PC-9 (cell line): ENCODE measurements around the gene ZNF219. TPM values are rescaled to one million over a fixed set of nuclear protein-coding genes. Genes with fewer than 3 reads are reported as not detected.

Experiments used
- BruUV-seq: library from RNA; stranded (reverse); fragments of 400-500 nt; replicated peaks from 2 replicates; lab custom pipeline; 2021; lab: Mats Ljungman, UMichigan
- CTCF ChIA-PET: fragments of 300-600 bp; sonication (Branson Sonifier 250); formaldehyde crosslinking; loops from one replicate; lab custom pipeline; 2022; ENCODE audit warnings: antibody characterized with exemption; lab: Charles Lee
- POLR2A ChIA-PET: fragments of 300-600 bp; sonication (Branson Sonifier 250); formaldehyde crosslinking; loops from one replicate; lab custom pipeline; 2022; ENCODE audit warnings: antibody characterized with exemption; ENCODE audit not compliant: unreplicated experiment; lab: Charles Lee
- DNase-seq, 2 experiments: peaks; one replicate each; pipeline versions ENCODE4 v3.0.0 to v3.0.0-alpha.2; 2015 to 2022; ENCODE audit warnings: mixed read lengths in 1 of 2
- H2AFZ ChIP-seq: fragments of 200-600 bp; sonication (generic); 2 replicates; pipeline ENCODE4 v1.8.1; 2017; ENCODE audit warnings: antibody characterized with exemption
- H3F3A ChIP-seq: fragments of 200-600 bp; sonication (generic); 2 replicates; pipeline ENCODE4 v1.8.1; 2017; ENCODE audit warnings: antibody characterized with exemption, mild to moderate bottlenecking, low read depth; ENCODE audit not compliant: insufficient read depth
- H3K27ac ChIP-seq: fragments of 200-600 bp; sonication (generic); 2 replicates; pipeline ENCODE4 v1.6.1; 2016; ENCODE audit warnings: mixed run types
- H3K27me3 ChIP-seq: fragments of 200-600 bp; sonication (generic); 2 replicates; pipeline ENCODE4 v1.6.1; 2016; ENCODE audit warnings: low read depth, mixed run types; ENCODE audit not compliant: insufficient read depth
- H3K36me3 ChIP-seq: fragments of 200-600 bp; sonication (generic); 2 replicates; pipeline ENCODE4 v1.6.1; 2016; ENCODE audit warnings: low read depth, mixed run types
- H3K4me1 ChIP-seq: fragments of 200-600 bp; sonication (generic); replicated peaks from 2 replicates; pipeline ENCODE4 v1.6.1; 2016; ENCODE audit warnings: mixed run types; ENCODE audit not compliant: insufficient read depth
- H3K4me2 ChIP-seq: fragments of 200-600 bp; sonication (generic); 2 replicates; pipeline ENCODE4 v1.6.1; 2017; ENCODE audit warnings: mixed run types
- H3K4me3 ChIP-seq: fragments of 200-600 bp; sonication (generic); 2 replicates; pipeline ENCODE4 v1.6.1; 2016; ENCODE audit warnings: mixed run types
- H3K79me2 ChIP-seq: fragments of 200-600 bp; sonication (generic); 2 replicates; pipeline ENCODE4 v1.6.1; 2017; ENCODE audit warnings: low read depth, mixed run types
- H3K9me2 ChIP-seq: fragments of 200-600 bp; sonication (generic); 2 replicates; pipeline ENCODE4 v1.8.1; 2017; ENCODE audit warnings: mild to moderate bottlenecking; ENCODE audit not compliant: insufficient read depth
- H3K9me3 ChIP-seq: fragments of 200-600 bp; sonication (generic); 2 replicates; pipeline ENCODE4 v1.8.1; 2016; ENCODE audit warnings: low read depth; ENCODE audit not compliant: insufficient read depth
- H4K20me1 ChIP-seq: fragments of 200-600 bp; sonication (generic); 2 replicates; pipeline ENCODE4 v1.8.1; 2017; ENCODE audit not compliant: insufficient read depth
- EZH2 ChIP-seq: fragments of 200-600 bp; sonication (generic); IDR thresholded peaks from 2 replicates; pipeline ENCODE4 v1.8.0; 2017; ENCODE audit warnings: antibody characterized with exemption, low read depth
- intact Hi-C: fragments of 100-400 bp; cut with micrococcal nuclease; formaldehyde crosslinking; loops from one replicate; pipeline ENCODE4 v1.10.0; 2022; ENCODE audit not compliant: unreplicated experiment
- total RNA-seq: library from RNA; stranded (reverse); gene quantifications from 2 replicates; pipeline ENCODE4 v1.2.3, GENCODE V29; 2021
- TF ChIP-seq, protein P1 (sequence below): fragments of 200-600 bp; sonication (generic); conservative IDR thresholded peaks from 2 replicates; pipeline ENCODE4 v1.6.1; 2017; ENCODE audit warnings: mixed run types, antibody characterized with exemption, mild to moderate bottlenecking, moderate library complexity

ZNF219 gene
- total RNA-seq, 1 experiment from 2014 or later: 25.3 TPM

DNA sequence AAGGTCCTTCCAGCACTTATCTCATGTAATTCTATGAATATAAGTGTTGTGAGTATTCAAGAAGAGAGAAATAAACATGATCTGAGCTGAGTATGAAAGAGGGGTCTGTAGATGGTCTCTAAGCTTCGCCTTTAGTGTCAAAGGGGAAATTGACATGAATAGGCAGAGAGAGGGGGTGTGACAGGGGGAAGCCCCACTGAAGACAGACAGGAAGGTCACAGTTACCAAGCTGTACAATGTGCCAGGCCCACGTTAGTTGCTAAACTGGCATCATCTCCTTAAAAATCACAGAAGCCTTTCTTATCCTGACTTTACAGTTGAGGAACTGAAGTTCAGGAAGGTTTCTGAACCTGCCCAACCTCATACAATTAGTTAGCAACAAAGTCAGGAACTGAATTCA is 20.8 kb downstream of the ZNF219 start:
- no peak for TF ChIP-seq EZH2
- TF ChIP-seq, protein P1, sequence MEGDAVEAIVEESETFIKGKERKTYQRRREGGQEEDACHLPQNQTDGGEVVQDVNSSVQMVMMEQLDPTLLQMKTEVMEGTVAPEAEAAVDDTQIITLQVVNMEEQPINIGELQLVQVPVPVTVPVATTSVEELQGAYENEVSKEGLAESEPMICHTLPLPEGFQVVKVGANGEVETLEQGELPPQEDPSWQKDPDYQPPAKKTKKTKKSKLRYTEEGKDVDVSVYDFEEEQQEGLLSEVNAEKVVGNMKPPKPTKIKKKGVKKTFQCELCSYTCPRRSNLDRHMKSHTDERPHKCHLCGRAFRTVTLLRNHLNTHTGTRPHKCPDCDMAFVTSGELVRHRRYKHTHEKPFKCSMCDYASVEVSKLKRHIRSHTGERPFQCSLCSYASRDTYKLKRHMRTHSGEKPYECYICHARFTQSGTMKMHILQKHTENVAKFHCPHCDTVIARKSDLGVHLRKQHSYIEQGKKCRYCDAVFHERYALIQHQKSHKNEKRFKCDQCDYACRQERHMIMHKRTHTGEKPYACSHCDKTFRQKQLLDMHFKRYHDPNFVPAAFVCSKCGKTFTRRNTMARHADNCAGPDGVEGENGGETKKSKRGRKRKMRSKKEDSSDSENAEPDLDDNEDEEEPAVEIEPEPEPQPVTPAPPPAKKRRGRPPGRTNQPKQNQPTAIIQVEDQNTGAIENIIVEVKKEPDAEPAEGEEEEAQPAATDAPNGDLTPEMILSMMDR: no peak
- H3K36me3 ChIP-seq: no peaks in the 10 kb centered on the region
- no peak overlapping the region for H2AFZ ChIP-seq
- H3F3A ChIP-seq: no peaks in the 10 kb centered on the region
- no TSS peak for BruUV-seq
- DNase-seq: no peak
- H3K9me2 ChIP-seq: no peaks in the 10 kb centered on the region
- intact Hi-C loops: no loop called here
- ChIA-PET POLR2A (no interaction called here), CTCF (no interaction called here)
- H4K20me1 ChIP-seq: no peaks in the 10 kb centered on the region
- no peak overlapping the region for H3K4me3 ChIP-seq
- no peaks in the 10 kb centered on the region for H3K4me1 ChIP-seq
- no peaks in the 10 kb centered on the region for H3K79me2 ChIP-seq
- no peak overlapping the region for H3K4me2 ChIP-seq
- no peak overlapping the region for H3K27ac ChIP-seq
- H3K27me3 ChIP-seq: no peaks in the 10 kb centered on the region
- H3K9me3 ChIP-seq: no peaks in the 10 kb centered on the region

DNA sequence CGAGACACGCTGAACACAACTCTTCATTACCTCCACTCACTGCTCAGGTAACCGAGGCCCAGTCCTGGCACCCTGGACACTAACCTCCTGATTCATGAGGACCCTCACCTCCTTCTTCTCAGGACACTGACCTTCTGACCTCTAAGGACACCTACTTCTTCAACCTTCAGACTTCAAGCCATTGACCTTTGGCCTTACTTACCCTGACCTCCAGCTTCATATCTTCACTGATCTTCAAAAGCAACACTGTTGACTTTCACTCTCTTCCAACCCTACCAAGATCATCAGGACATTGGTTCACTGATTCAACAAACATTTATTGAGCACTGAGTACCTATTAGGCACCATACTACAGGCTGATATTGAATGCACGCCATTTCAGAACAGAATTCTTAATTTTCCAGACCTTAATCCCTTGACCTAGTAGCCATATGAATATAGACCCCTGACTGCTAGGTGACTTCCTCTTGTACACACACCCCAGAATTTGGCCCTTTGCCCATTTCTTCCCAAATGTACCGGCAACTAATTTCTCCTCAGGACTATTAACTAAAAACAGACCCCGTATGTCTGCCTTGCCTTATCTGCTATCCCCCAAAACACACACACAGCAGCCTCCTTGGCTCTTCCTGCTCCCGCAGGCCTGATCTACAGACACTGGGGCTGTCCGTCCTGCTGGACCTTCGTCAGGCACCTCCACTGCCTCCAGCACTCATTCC is 22.6 kb downstream of the ZNF219 start:
- intact Hi-C loops: no loop called here
- no peaks in the 10 kb centered on the region for H3K9me2 ChIP-seq
- H4K20me1 ChIP-seq: no peaks in the 10 kb centered on the region
- DNase-seq: no peak
- H2AFZ ChIP-seq: no peak overlapping the region
- TF ChIP-seq, protein P1: no peak
- no peak for TF ChIP-seq EZH2
- no peaks in the 10 kb centered on the region for H3K79me2 ChIP-seq
- no peaks in the 10 kb centered on the region for H3F3A ChIP-seq
- no peak overlapping the region for H3K4me3 ChIP-seq
- no peak overlapping the region for H3K4me2 ChIP-seq
- no peaks in the 10 kb centered on the region for H3K9me3 ChIP-seq
- no peaks in the 10 kb centered on the region for H3K36me3 ChIP-seq
- no peaks in the 10 kb centered on the region for H3K4me1 ChIP-seq
- ChIA-PET CTCF (no interaction called here), POLR2A (no interaction called here)
- H3K27me3 ChIP-seq: no peaks in the 10 kb centered on the region
- BruUV-seq: no TSS peak
- H3K27ac ChIP-seq: no peak overlapping the region

DNA sequence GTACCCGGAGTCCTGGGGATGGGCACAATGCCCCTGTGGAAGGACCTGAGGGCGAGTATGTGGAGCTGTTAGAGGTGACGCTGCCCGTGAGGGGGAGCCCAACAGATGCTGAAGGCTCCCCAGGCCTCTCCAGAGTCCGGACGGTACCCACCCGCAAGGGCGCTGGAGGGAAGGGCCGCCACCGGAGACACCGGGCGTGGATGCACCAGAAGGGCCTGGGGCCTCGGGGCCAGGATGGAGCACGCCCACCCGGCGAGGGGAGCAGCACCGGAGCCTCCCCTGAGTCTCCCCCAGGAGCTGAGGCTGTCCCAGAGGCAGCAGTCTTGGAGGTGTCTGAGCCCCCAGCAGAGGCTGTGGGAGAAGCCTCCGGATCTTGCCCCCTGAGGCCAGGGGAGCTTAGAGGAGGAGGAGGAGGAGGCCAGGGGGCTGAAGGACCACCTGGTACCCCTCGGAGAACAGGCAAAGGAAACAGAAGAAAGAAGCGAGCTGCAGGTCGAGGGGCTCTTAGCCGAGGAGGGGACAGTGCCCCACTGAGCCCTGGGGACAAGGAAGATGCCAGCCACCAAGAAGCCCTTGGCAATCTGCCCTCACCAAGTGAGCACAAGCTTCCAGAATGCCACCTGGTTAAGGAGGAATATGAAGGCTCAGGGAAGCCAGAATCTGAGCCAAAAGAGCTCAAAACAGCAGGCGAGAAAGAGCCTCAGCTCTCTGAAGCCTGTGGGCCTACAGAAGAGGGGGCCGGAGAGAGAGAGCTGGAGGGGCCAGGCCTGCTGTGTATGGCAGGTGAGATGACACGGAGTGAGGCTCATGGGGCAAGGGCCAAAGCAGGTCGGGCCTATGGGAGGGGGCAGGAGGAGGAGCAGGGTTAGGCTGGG is 23.8 kb downstream of the ZNF219 start:
- TF ChIP-seq EZH2: no peak
- TF ChIP-seq, protein P1: no peak
- H3K4me3 ChIP-seq: no peak overlapping the region
- H3K9me3 ChIP-seq: no peaks in the 10 kb centered on the region
- DNase-seq: no peak
- no peaks in the 10 kb centered on the region for H3K36me3 ChIP-seq
- H3K27me3 ChIP-seq: no peaks in the 10 kb centered on the region; the same call in 1 of the 2 replicates
- intact Hi-C loops: no loop called here
- no peaks in the 10 kb centered on the region for H3F3A ChIP-seq
- no peak overlapping the region for H3K4me2 ChIP-seq
- H4K20me1 ChIP-seq: no peaks in the 10 kb centered on the region
- BruUV-seq: no TSS peak
- H3K4me1 ChIP-seq: no peaks in the 10 kb centered on the region
- no peaks in the 10 kb centered on the region for H3K9me2 ChIP-seq
- H3K27ac ChIP-seq: no peak overlapping the region
- POLR2A ChIA-PET: no interaction called here
- CTCF ChIA-PET: interaction anchor here (0.7 kb wide), 1 partner anchor 526 kb away, joined by 3 read pairs; no protein-coding TSS in a partner anchor
- no peak overlapping the region for H2AFZ ChIP-seq
- no peaks in the 10 kb centered on the region for H3K79me2 ChIP-seq
